Gastrocnemius medialis (tissue), 4 donors: ENCODE data around the gene METTL9. TPM values are rescaled to one million over a fixed set of nuclear protein-coding genes. Genes with fewer than 3 reads are reported as not detected.
"Not testable (repeated sequence)": the region's sequence is repeated elsewhere in the genome, so short reads cannot be mapped to it uniquely, and the experiment has no call there.

Source experiments
- ATAC-seq, 2 donors: fragments of 150-250 bp; one replicate each; pipeline ENCODE4 v1.9.1; 2016
- DNase-seq, 2 donors: peaks; one replicate each; pipeline ENCODE4 v3.0.0-alpha.2; 2019
- H3K27ac ChIP-seq, 4 donors: fragments of 200-600 bp; sonication (generic); 1 replicate in 1 of 4; 2 replicates in 3 of 4; pipeline ENCODE4 v1.5.1; 2016 to 2018; ENCODE audit warnings: mild to moderate bottlenecking in 2 of 4, moderate library complexity in 1 of 4
- H3K27me3 ChIP-seq, 3 donors: fragments of 200-600 bp; sonication (generic) in 2 of 3; 1 replicate in 1 of 3; 2 replicates in 2 of 3; pipeline versions ENCODE4 v1.5.1 to v1.6.0; 2016 to 2019; ENCODE audit warnings: mild to moderate bottlenecking in 1 of 3, moderate library complexity in 1 of 3
- H3K36me3 ChIP-seq, 2 donors: fragments of 200-600 bp; sonication (generic) in 1 of 2; one replicate each; pipeline ENCODE4 v1.5.1; 2017 to 2018
- H3K4me1 ChIP-seq, 2 donors: fragments of 200-600 bp; sonication (generic) in 1 of 2; one replicate each; pipeline ENCODE4 v1.5.1; 2016 to 2017; ENCODE audit warnings: mild to moderate bottlenecking in 2 of 2
- H3K4me3 ChIP-seq, 4 donors: fragments of 200-600 bp; sonication (generic) in 3 of 4; 1 replicate in 1 of 4; 2 replicates in 3 of 4; pipeline ENCODE4 v1.5.1; 2016 to 2019; ENCODE audit warnings: mild to moderate bottlenecking in 2 of 4
- H3K9me3 ChIP-seq, 3 donors: fragments of 200-600 bp; sonication (generic) in 2 of 3; 1 replicate in 1 of 3; 2 replicates in 2 of 3; pipeline ENCODE4 v1.5.1; 2016 to 2019
- POLR2A ChIP-seq, 2 donors: fragments of 450-650 bp; IDR thresholded peaks; one replicate each; pipeline ENCODE4 v1.6.1; 2017; ENCODE audit warnings: antibody characterized with exemption in 2 of 2, mild to moderate bottlenecking in 2 of 2, moderate library complexity in 2 of 2
- in situ Hi-C, 4 donors: fragments of 200-750 bp; cut with MboI; loops; one replicate each; pipeline versions ENCODE4 v1.15.0 to v1.8.0; 2017; ENCODE audit warnings: low sequenced_read_pairs in 4 of 4
- intact Hi-C: fragments of 100-400 bp; cut with DNase I; formaldehyde crosslinking; loops from one replicate; pipeline ENCODE4 v1.15.1; 2023; ENCODE audit warnings: low total_unique reads
- total RNA-seq, 4 donors: library from RNA; depleted of rRNA; stranded (reverse); fragments of >200 nt; gene quantifications; one replicate each; pipeline versions ENCODE4 v1.1.0 to v1.2.3, GENCODE V29; 2016
- TF ChIP-seq, protein P1 (sequence below), 5 experiments: fragments of 450-650 bp in 3 of 5; fragments of 200-600 bp in 2 of 5; sonication (generic) in 2 of 5; IDR thresholded peaks in 4 of 5; conservative IDR thresholded peaks in 1 of 5; 1 replicate in 4 of 5; 2 replicates in 1 of 5; pipeline ENCODE4 v1.5.1; 2016 to 2019; ENCODE audit warnings: antibody characterized with exemption in 5 of 5, mild to moderate bottlenecking in 3 of 5, moderate library complexity in 3 of 5

METTL9 gene
- total RNA-seq, 4 donors from 2014 or later: 87.2 to 109 (median 96.8) TPM

GRCh38 chr16:21598206-21598605, 1.2 kb upstream of the METTL9 start:
- peak overlapping the region; percentile 62 to 92 (median 82) for H3K4me3 ChIP-seq
- peaks cover 29 to 33% of the 10 kb centered on the region in 2 donors for H3K4me1 ChIP-seq
- DNase-seq (no peak), ATAC-seq (no peak)
- no peaks in the 10 kb centered on the region for H3K27me3 ChIP-seq
- intact Hi-C loops: loop anchor here (5.0 to 10.0 kb wide), 2 partner anchors 44 to 1547 kb away; partner anchors contain the start of gene USP31
- in situ Hi-C loops: loop anchor here in 2 of 4 donors (10.0 to 25.0 kb wide), 2 partner anchors 47 to 114 kb away; no protein-coding TSS in a partner anchor
- TF ChIP-seq, protein P1, sequence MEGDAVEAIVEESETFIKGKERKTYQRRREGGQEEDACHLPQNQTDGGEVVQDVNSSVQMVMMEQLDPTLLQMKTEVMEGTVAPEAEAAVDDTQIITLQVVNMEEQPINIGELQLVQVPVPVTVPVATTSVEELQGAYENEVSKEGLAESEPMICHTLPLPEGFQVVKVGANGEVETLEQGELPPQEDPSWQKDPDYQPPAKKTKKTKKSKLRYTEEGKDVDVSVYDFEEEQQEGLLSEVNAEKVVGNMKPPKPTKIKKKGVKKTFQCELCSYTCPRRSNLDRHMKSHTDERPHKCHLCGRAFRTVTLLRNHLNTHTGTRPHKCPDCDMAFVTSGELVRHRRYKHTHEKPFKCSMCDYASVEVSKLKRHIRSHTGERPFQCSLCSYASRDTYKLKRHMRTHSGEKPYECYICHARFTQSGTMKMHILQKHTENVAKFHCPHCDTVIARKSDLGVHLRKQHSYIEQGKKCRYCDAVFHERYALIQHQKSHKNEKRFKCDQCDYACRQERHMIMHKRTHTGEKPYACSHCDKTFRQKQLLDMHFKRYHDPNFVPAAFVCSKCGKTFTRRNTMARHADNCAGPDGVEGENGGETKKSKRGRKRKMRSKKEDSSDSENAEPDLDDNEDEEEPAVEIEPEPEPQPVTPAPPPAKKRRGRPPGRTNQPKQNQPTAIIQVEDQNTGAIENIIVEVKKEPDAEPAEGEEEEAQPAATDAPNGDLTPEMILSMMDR (IDR thresholded peaks at IDR 0.05 in 4 of 5, conservative IDR thresholded peaks at IDR 0.05 in 1 of 5): no peak
- H3K36me3 ChIP-seq: no peaks in the 10 kb centered on the region
- peak overlapping the region; percentile 88 to 97 (median 90) for H3K27ac ChIP-seq
- no peaks in the 10 kb centered on the region for H3K9me3 ChIP-seq

- Histone ChIP-seq H3K27me3 (no peaks in the 10 kb centered on the region), H3K4me1 (peaks cover 29 to 38% of the 10 kb centered on the region in 2 donors), H3K9me3 (no peaks in the 10 kb centered on the region), H3K4me3 (peak overlapping the region; percentile 62 to 92 (median 82)), H3K27ac (peak overlapping the region; percentile 88 to 97 (median 90)), H3K36me3 (no peaks in the 10 kb centered on the region)
- TF ChIP-seq POLR2A (IDR thresholded peaks at IDR 0.05): no peak
- ATAC-seq (peak; percentile 6 to 24), DNase-seq (peak in 1 of 2 donors; percentile 8)
- in situ Hi-C loops (loop anchor here in 2 of 4 donors (10.0 to 25.0 kb wide), 2 partner anchors 46 to 114 kb away; no protein-coding TSS in a partner anchor), intact Hi-C loops (loop anchor here (1.0 to 10.0 kb wide), 3 partner anchors 13 to 1546 kb away; partner anchors contain the start of gene USP31)
Observed at GRCh38 chr16:21598701-21599121, 666 bp upstream of the METTL9 start.

- in situ Hi-C loops: no loop called here
- H3K4me1 ChIP-seq: peaks cover 42 to 50% of the 10 kb centered on the region in 2 donors
- intact Hi-C loops: no loop called here
- H3K27ac ChIP-seq: peak overlapping the region; percentile 88 to 97 (median 90)
- peak in 1 of 2 donors; percentile 25 for TF ChIP-seq POLR2A (IDR thresholded peaks at IDR 0.05)
- TF ChIP-seq, protein P1 (IDR thresholded peaks at IDR 0.05 in 4 of 5, conservative IDR thresholded peaks at IDR 0.05 in 1 of 5): no peak
- H3K27me3 ChIP-seq: no peaks in the 10 kb centered on the region
- H3K4me3 ChIP-seq: peak overlapping the region; percentile 62 to 92 (median 82)
- DNase-seq (no peak), ATAC-seq (peak in 1 of 2 donors; percentile 12)
- no peaks in the 10 kb centered on the region for H3K9me3 ChIP-seq
- H3K36me3 ChIP-seq: no peaks in the 10 kb centered on the region
Observed at GRCh38 chr16:21600031-21600773, 825 bp downstream of the METTL9 start.

GRCh38 chr16:21602785-21603184, 3.4 kb downstream of the METTL9 start:
- Histone ChIP-seq H3K4me1 (peaks cover 44 to 59% of the 10 kb centered on the region in 2 donors), H3K4me3 (no peak overlapping the region), H3K9me3 (no peaks in the 10 kb centered on the region), H3K27me3 (no peaks in the 10 kb centered on the region), H3K36me3 (no peaks in the 10 kb centered on the region), H3K27ac (peak overlapping the region in 3 of 4 donors; percentile 60 to 92 (median 89))
- in situ Hi-C loops: no loop called here
- no peak for TF ChIP-seq POLR2A (IDR thresholded peaks at IDR 0.05)
- TF ChIP-seq, protein P1 (IDR thresholded peaks at IDR 0.05 in 4 of 5, conservative IDR thresholded peaks at IDR 0.05 in 1 of 5): no peak
- ATAC-seq: no peak
- intact Hi-C loops: no loop called here
- DNase-seq: no peak

DNA sequence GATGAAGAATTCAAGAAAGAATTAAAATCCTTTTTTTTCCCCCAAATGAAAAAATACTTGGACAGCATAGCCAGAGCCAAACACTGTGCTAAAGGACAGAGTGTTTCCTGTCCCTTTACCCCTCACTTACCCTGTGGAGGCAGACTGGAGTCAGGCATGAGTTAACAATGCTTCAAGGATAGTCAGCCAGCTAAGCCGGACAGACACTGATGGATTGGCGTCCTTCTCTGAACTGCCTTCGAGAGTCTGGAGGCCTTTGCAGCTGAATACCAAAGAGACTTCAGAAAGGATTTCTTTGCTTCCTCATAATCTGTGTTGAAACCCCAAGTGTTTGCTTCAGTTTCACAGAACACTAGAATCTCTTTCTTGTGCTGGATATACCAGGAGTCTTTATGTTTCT, 4.6 kb downstream of the METTL9 start:
- no peak for DNase-seq
- in situ Hi-C loops: no loop called here
- intact Hi-C loops: no loop called here
- peak overlapping the region in 3 of 4 donors; percentile 5 to 89 (median 60) for H3K27ac ChIP-seq
- H3K9me3 ChIP-seq: no peaks in the 10 kb centered on the region
- no peaks in the 10 kb centered on the region for H3K27me3 ChIP-seq
- H3K36me3 ChIP-seq: no peaks in the 10 kb centered on the region
- TF ChIP-seq POLR2A (IDR thresholded peaks at IDR 0.05): no peak
- TF ChIP-seq, protein P1 (IDR thresholded peaks at IDR 0.05 in 4 of 5, conservative IDR thresholded peaks at IDR 0.05 in 1 of 5): no peak
- H3K4me1 ChIP-seq: peaks cover 51 to 64% of the 10 kb centered on the region in 2 donors
- no peak for ATAC-seq
- no peak overlapping the region for H3K4me3 ChIP-seq

GRCh38 chr16:21605848-21606247, 6.5 kb downstream of the METTL9 start:
- H3K9me3 ChIP-seq, DNase-seq, H3K27me3 ChIP-seq, H3K36me3 ChIP-seq, H3K27ac ChIP-seq, H3K4me3 ChIP-seq, in situ Hi-C loops, ATAC-seq, intact Hi-C loops: not testable (repeated sequence)
- H3K4me1 ChIP-seq: peaks cover 67 to 71% of the 10 kb centered on the region in 2 donors
